ENCODE data around the gene RNF213. TPM values are rescaled to one million over a fixed set of nuclear protein-coding genes. Genes with fewer than 3 reads are reported as not detected.

RNF213 gene
- total and polyA plus RNA-seq, 4 donors: 18.2 to 104 (median 33.5) TPM

GRCh38 chr17:80414803-80415625, 154.4 kb downstream of the RNF213 start, which contains the start of gene ENDOV:
TSS of gene ENDOV (plus strand) at chr17:80415167. CDS start at chr17:80415195, 28 bp downstream.
- Histone ChIP-seq H3K9me3 (ENCODE audit: control insufficient read depth in 4 of 4, low read length in 3 of 4) (no peaks in the 10 kb centered on the region), H3K9ac (ENCODE audit: low read depth in 1 of 2, low read length in 2 of 2) (peak within 1 kb of the TSS; percentile 68 to 87), H3K4me1 (ENCODE audit: control insufficient read depth in 4 of 4, insufficient read depth in 4 of 4, low read length in 3 of 4) (peaks cover 12 to 29% (median 24%) of the 10 kb centered on the region in 4 donors), H3K27ac (ENCODE audit: low read depth in 1 of 2, low read length in 2 of 2) (peak within 1 kb of the TSS; percentile 93 to 98), H3K36me3 (ENCODE audit: control insufficient read depth in 4 of 4, insufficient read depth in 3 of 4, low read depth in 1 of 4, low read length in 3 of 4) (peaks cover 0 to 12% (median 0%) of the 10 kb centered on the region in 4 donors), H3K27me3 (ENCODE audit: control insufficient read depth in 4 of 4, insufficient read depth in 4 of 4, low read length in 3 of 4) (no peaks in the 10 kb centered on the region), H3K4me3 (ENCODE audit: low read depth in 1 of 3, low read length in 3 of 3) (peak within 1 kb of the TSS; percentile 78 to 95 (median 91))
- WGBS: under 1% methylated on average over 97 of the region's 97 CpGs
- TF ChIP-seq SP1 (IDR thresholded peaks at IDR 0.05): peak; percentile 54
- peak; percentile 25 to 37 for TF ChIP-seq RXRA (IDR thresholded peaks at IDR 0.05)
- TF ChIP-seq MAX (IDR thresholded peaks at IDR 0.05): peak; percentile 52
- TF ChIP-seq, protein P1, sequence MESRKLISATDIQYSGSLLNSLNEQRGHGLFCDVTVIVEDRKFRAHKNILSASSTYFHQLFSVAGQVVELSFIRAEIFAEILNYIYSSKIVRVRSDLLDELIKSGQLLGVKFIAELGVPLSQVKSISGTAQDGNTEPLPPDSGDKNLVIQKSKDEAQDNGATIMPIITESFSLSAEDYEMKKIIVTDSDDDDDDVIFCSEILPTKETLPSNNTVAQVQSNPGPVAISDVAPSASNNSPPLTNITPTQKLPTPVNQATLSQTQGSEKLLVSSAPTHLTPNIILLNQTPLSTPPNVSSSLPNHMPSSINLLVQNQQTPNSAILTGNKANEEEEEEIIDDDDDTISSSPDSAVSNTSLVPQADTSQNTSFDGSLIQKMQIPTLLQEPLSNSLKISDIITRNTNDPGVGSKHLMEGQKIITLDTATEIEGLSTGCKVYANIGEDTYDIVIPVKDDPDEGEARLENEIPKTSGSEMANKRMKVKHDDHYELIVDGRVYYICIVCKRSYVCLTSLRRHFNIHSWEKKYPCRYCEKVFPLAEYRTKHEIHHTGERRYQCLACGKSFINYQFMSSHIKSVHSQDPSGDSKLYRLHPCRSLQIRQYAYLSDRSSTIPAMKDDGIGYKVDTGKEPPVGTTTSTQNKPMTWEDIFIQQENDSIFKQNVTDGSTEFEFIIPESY (IDR thresholded peaks at IDR 0.05): no peak
- TF ChIP-seq NR2F2 (IDR thresholded peaks at IDR 0.05): no peak
- peak; percentile 94 for TF ChIP-seq YY1 (IDR thresholded peaks at IDR 0.05)
- TF ChIP-seq, protein P2, sequence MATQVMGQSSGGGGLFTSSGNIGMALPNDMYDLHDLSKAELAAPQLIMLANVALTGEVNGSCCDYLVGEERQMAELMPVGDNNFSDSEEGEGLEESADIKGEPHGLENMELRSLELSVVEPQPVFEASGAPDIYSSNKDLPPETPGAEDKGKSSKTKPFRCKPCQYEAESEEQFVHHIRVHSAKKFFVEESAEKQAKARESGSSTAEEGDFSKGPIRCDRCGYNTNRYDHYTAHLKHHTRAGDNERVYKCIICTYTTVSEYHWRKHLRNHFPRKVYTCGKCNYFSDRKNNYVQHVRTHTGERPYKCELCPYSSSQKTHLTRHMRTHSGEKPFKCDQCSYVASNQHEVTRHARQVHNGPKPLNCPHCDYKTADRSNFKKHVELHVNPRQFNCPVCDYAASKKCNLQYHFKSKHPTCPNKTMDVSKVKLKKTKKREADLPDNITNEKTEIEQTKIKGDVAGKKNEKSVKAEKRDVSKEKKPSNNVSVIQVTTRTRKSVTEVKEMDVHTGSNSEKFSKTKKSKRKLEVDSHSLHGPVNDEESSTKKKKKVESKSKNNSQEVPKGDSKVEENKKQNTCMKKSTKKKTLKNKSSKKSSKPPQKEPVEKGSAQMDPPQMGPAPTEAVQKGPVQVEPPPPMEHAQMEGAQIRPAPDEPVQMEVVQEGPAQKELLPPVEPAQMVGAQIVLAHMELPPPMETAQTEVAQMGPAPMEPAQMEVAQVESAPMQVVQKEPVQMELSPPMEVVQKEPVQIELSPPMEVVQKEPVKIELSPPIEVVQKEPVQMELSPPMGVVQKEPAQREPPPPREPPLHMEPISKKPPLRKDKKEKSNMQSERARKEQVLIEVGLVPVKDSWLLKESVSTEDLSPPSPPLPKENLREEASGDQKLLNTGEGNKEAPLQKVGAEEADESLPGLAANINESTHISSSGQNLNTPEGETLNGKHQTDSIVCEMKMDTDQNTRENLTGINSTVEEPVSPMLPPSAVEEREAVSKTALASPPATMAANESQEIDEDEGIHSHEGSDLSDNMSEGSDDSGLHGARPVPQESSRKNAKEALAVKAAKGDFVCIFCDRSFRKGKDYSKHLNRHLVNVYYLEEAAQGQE (IDR thresholded peaks at IDR 0.05): no peak
- no peak for TF ChIP-seq HNF4G (IDR thresholded peaks at IDR 0.05)
- TF ChIP-seq GABPA (IDR thresholded peaks at IDR 0.05 in 1 of 2, conservative IDR thresholded peaks at IDR 0.05 in 1 of 2): peak; percentile 90 to 97
- DNase-seq (ENCODE audit: low spot score): peak; percentile 94

- no peaks in the 10 kb centered on the region for H3K27me3 ChIP-seq (ENCODE audit: control insufficient read depth in 4 of 4, insufficient read depth in 4 of 4, low read length in 3 of 4)
- 9% methylated on average over 39 of the region's 39 CpGs for WGBS
- TF ChIP-seq EGR1 (IDR thresholded peaks at IDR 0.05; ENCODE audit: low read depth in 2 of 2): no peak
- no peak for TF ChIP-seq FOXA2 (IDR thresholded peaks at IDR 0.05)
- TF ChIP-seq SP1 (IDR thresholded peaks at IDR 0.05): no peak
- TF ChIP-seq FOXA1 (IDR thresholded peaks at IDR 0.05): no peak
- TF ChIP-seq TAF1 (conservative IDR thresholded peaks at IDR 0.05): no peak
- TF ChIP-seq, protein P2 (IDR thresholded peaks at IDR 0.05): no peak
- TF ChIP-seq RXRA (IDR thresholded peaks at IDR 0.05): no peak
- no peak for TF ChIP-seq MAX (IDR thresholded peaks at IDR 0.05)
- TF ChIP-seq, protein P3, sequence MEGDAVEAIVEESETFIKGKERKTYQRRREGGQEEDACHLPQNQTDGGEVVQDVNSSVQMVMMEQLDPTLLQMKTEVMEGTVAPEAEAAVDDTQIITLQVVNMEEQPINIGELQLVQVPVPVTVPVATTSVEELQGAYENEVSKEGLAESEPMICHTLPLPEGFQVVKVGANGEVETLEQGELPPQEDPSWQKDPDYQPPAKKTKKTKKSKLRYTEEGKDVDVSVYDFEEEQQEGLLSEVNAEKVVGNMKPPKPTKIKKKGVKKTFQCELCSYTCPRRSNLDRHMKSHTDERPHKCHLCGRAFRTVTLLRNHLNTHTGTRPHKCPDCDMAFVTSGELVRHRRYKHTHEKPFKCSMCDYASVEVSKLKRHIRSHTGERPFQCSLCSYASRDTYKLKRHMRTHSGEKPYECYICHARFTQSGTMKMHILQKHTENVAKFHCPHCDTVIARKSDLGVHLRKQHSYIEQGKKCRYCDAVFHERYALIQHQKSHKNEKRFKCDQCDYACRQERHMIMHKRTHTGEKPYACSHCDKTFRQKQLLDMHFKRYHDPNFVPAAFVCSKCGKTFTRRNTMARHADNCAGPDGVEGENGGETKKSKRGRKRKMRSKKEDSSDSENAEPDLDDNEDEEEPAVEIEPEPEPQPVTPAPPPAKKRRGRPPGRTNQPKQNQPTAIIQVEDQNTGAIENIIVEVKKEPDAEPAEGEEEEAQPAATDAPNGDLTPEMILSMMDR (IDR thresholded peaks at IDR 0.05; ENCODE audit: low read depth, low read length, missing input control): no peak
- TF ChIP-seq GABPA (IDR thresholded peaks at IDR 0.05 in 1 of 2, conservative IDR thresholded peaks at IDR 0.05 in 1 of 2): no peak
- TF ChIP-seq, protein P4, sequence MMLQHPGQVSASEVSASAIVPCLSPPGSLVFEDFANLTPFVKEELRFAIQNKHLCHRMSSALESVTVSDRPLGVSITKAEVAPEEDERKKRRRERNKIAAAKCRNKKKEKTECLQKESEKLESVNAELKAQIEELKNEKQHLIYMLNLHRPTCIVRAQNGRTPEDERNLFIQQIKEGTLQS (IDR thresholded peaks at IDR 0.05): no peak
- no peak for TF ChIP-seq NR2F2 (IDR thresholded peaks at IDR 0.05)
- TF ChIP-seq HNF4A (conservative IDR thresholded peaks at IDR 0.05): no peak
Measured at GRCh38 chr17:80415626-80416137, 155.0 kb downstream of the RNF213 start.

More at GRCh38 chr17:80415626-80416137, 155.0 kb downstream of the RNF213 start:
- DNase-seq (ENCODE audit: low spot score): no peak
- H3K9me3 ChIP-seq (ENCODE audit: control insufficient read depth in 4 of 4, low read length in 3 of 4): no peaks in the 10 kb centered on the region
- peaks cover 12 to 29% (median 24%) of the 10 kb centered on the region in 4 donors for H3K4me1 ChIP-seq (ENCODE audit: control insufficient read depth in 4 of 4, insufficient read depth in 4 of 4, low read length in 3 of 4)
- peaks cover 0 to 12% (median 0%) of the 10 kb centered on the region in 4 donors for H3K36me3 ChIP-seq (ENCODE audit: control insufficient read depth in 4 of 4, insufficient read depth in 3 of 4, low read depth in 1 of 4, low read length in 3 of 4)
- peak overlapping the region; percentile 10 to 87 for H3K9ac ChIP-seq (ENCODE audit: low read depth in 1 of 2, low read length in 2 of 2)
- H3K27ac ChIP-seq (ENCODE audit: low read depth in 1 of 2, low read length in 2 of 2): peak overlapping the region; percentile 93 to 98
- H3K4me3 ChIP-seq (ENCODE audit: low read depth in 1 of 3, low read length in 3 of 3): peak overlapping the region; percentile 78 to 95 (median 91)

Data from liver (tissue), 9 donors.